Ishikawa (cell line): ENCODE results near the gene SEC11C.

ENCODE experiments used
- CEBPB ChIP-seq: IDR thresholded peaks from 2 replicates; pipeline ENCODE4 v1.6.1; 2012
- CREB1 ChIP-seq: IDR thresholded peaks from 2 replicates; pipeline ENCODE4 v1.6.1; 2012; ENCODE audit warnings: low read depth
- EGR1 ChIP-seq: IDR thresholded peaks from 2 replicates; pipeline ENCODE4 v1.6.1; 2012
- EP300 ChIP-seq: IDR thresholded peaks from 2 replicates; pipeline ENCODE4 v1.6.1; 2012; ENCODE audit warnings: borderline replicate concordance
- FOXM1 ChIP-seq: IDR thresholded peaks from 2 replicates; pipeline ENCODE4 v1.6.1; 2012; ENCODE audit warnings: low read depth, borderline replicate concordance
- MAX ChIP-seq: IDR thresholded peaks from 2 replicates; pipeline ENCODE4 v1.6.1; 2012
- NFIC ChIP-seq: IDR thresholded peaks from 2 replicates; pipeline ENCODE4 v1.6.1; 2012
- RAD21 ChIP-seq: IDR thresholded peaks from 2 replicates; pipeline ENCODE4 v1.6.1; 2012; ENCODE audit warnings: low read depth
- REST ChIP-seq: IDR thresholded peaks from 2 replicates; pipeline ENCODE4 v1.6.1; 2012; ENCODE audit warnings: low read depth, mild to moderate bottlenecking
- TCF12 ChIP-seq: IDR thresholded peaks from 2 replicates; pipeline ENCODE4 v1.6.1; 2012; ENCODE audit warnings: low read depth
- TEAD4 ChIP-seq: IDR thresholded peaks from 2 replicates; pipeline ENCODE4 v1.6.1; 2012
- USF1 ChIP-seq: IDR thresholded peaks from 2 replicates; pipeline ENCODE4 v1.6.1; 2012
- YY1 ChIP-seq: IDR thresholded peaks from 2 replicates; pipeline ENCODE4 v1.6.1; 2012; ENCODE audit warnings: low read depth
- ZBTB7A ChIP-seq: IDR thresholded peaks from 2 replicates; pipeline ENCODE4 v1.6.1; 2012; ENCODE audit warnings: low read depth

The SEC11C gene

GRCh38 chr18:59129951-59130703, 9.6 kb upstream of the SEC11C start:
- TF ChIP-seq CEBPB = no peak
- no peak for TF ChIP-seq REST
- no peak for TF ChIP-seq YY1
- TF ChIP-seq MAX = no peak
- TF ChIP-seq USF1 = no peak
- TF ChIP-seq EP300 = no peak
- TF ChIP-seq EGR1 = no peak
- TF ChIP-seq TEAD4 = no peak

GRCh38 chr18:59132810-59133465, 6.7 kb upstream of the SEC11C start:
- TF ChIP-seq CEBPB = no peak
- TF ChIP-seq ZBTB7A = no peak
- no peak for TF ChIP-seq TEAD4
- TF ChIP-seq RAD21 = no peak
- TF ChIP-seq NFIC = no peak
- TF ChIP-seq USF1 = no peak
- TF ChIP-seq EP300 = no peak
- no peak for TF ChIP-seq FOXM1
- no peak for TF ChIP-seq REST
- no peak for TF ChIP-seq YY1
- no peak for TF ChIP-seq TCF12
- no peak for TF ChIP-seq EGR1
- no peak for TF ChIP-seq MAX

GRCh38 chr18:59139291-59139614, 431 bp upstream of the SEC11C start:
- TF ChIP-seq REST (no peak), EP300 (no peak), TCF12 (no peak), CREB1 (no peak), CEBPB (no peak), EGR1 (no peak), FOXM1 (no peak), NFIC (no peak), YY1 (no peak)

GRCh38 chr18:59140302-59140885, 710 bp downstream of the SEC11C start:
- TF ChIP-seq REST (peak; percentile 85), EGR1 (no peak)
